ENCODE results near the gene ZNF2.
A peak's percentile ranks its signal among the peaks of the same experiment; 100 is the strongest.
"Not testable (repeated sequence)": the region's sequence is repeated elsewhere in the genome, so short reads cannot be mapped to it uniquely, and the experiment has no call there.

Gene ZNF2

GRCh38 chr2:95192956-95193355 lies 27.3 kb downstream of the ZNF2 start:
- not testable (repeated sequence) for H3K4me3 ChIP-seq (ENCODE audit: low read length); DNase-seq (ENCODE audit: low read depth, low spot score)

- H3K4me3 ChIP-seq (ENCODE audit: low read length) = no peak overlapping the region
- peak; percentile 63 for DNase-seq (ENCODE audit: low read depth, low spot score)
These were observed 38.3 kb downstream of the ZNF2 start for GRCh38 chr2:95203911-95204310.

DNA sequence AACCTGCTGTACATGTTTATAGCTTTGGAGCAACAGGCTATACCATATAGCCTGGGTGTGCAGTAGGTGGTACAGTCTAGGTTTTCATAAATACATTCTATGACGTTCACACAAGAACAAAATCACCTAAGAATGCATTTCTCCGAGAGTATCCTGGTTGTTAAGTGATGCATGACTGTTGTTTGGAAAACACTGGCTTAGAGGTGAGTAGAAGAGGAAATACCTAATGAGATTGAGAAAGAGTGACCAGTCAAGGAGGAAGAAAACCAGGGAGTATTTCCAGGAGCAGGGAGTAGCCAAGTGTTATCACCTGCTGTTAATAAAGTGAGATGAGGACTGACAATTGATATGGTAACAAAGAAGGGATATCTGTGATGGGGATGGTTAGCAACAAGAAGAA lies 38.8 kb downstream of the ZNF2 start:
- H3K4me3 ChIP-seq (ENCODE audit: low read length) = no peak overlapping the region
- no peak for DNase-seq (ENCODE audit: low read depth, low spot score)

- no peak overlapping the region for H3K4me3 ChIP-seq (ENCODE audit: low read length)
- no peak for DNase-seq (ENCODE audit: low read depth, low spot score)
These were observed 40.5 kb downstream of the ZNF2 start for GRCh38 chr2:95206096-95206495.

DNA sequence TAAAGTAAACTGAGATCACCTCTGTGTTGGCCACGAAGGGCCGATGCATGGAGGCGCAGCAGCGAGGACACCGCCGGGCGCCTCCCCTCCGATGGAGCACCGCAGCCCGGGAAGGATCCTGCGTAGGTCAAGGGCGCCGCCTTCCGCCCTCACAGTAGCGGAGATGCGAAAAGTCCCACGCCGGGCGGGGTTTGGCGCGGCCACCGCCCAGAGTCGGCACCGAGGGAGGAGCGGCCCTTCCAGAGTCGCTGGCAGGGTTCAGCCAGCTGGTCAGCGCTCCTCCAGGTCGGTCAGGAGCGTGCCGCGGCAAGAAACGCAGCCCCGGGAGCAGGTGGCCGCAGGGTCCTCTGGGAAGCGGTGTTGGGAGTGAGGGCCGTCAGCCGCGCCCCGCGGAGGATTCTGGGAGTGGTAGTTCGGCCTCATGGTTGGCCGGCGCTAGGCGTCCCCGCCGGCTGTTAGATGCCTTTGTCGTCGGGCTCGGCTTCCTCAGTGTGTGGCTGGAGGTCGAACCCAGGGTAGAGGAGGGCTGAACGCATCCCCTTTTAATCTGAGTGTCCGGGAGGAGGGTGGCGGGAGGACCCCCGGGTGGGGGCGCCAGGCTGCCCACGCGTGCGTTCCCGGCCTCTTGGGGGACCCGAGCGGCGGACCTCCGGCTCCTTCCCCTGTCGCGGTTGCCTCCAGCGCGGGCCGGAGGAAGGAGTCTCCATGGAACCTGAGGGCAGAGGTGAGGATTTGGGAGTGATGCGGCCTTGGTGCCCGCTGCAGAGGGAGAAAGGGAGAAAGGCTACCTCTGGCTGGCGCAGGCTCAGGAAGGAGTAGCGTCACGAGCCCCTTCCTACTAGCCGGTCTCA lies 41.7 kb downstream of the ZNF2 start, which contains the start of gene ZNF892:
Gene ZNF892 (plus strand): TSS at position 411 of the 851 bp plus-strand sequence. CDS start 295 bp downstream, at position 706.
- H3K4me3 ChIP-seq (ENCODE audit: low read length) = peak within 1 kb of the TSS; percentile 73
- peak; percentile 72 for DNase-seq (ENCODE audit: low read depth, low spot score)

GRCh38 chr2:95208106-95208505 lies 42.5 kb downstream of the ZNF2 start:
- peak overlapping the region; percentile 73 for H3K4me3 ChIP-seq (ENCODE audit: low read length)
- no peak for DNase-seq (ENCODE audit: low read depth, low spot score)

GRCh38 chr2:95215018-95215612 lies 49.5 kb downstream of the ZNF2 start:
- H3K4me3 ChIP-seq (ENCODE audit: low read length) = no peak overlapping the region
- DNase-seq (ENCODE audit: low read depth, low spot score) = no peak

- H3K4me3 ChIP-seq (ENCODE audit: low read length) = no peak overlapping the region
- DNase-seq (ENCODE audit: low read depth, low spot score) = no peak
These were observed 54.8 kb downstream of the ZNF2 start for GRCh38 chr2:95220449-95220848.

DNA sequence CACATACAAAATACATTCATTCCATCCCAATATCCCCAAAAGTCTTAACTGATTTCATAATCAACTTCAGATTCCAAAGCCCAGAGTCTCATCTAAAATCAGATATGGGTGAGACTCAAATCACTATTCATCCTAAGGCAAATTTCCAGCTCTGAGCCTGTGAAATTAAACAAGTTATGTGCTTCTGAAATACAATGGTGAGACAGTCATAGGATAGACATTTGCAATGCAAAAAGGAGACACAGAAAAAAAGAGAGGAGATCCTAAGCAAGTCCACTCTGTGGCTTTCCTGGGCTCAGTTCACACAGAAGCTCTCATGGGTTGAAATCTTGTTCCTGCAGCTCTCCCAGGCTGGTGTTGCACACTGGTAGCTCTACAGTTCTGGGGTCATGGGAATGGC lies 60.0 kb downstream of the ZNF2 start:
- no peak for DNase-seq (ENCODE audit: low read depth, low spot score)
- no peak overlapping the region for H3K4me3 ChIP-seq (ENCODE audit: low read length)

DNA sequence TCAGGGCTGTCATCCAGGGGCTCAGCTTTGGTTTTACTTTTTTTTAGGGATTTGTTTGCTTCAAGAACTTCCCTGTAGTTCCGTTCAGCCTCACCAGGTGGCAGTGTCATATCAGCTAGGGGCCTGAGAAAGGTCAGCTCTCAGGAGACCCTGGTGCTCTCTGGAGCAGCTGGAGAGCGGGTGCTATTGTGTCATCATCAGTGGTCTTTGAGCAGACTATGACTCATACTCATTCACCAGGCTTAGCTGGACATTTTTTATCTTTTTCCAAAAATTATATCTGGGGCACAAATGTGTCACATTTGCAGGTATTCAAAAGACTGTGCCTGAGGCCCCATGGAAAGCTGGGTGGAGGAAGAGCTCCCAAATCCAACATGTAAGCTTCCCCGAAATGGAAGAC lies 66.1 kb downstream of the ZNF2 start:
- DNase-seq (ENCODE audit: low read depth, low spot score) = peak; percentile 67
- H3K4me3 ChIP-seq (ENCODE audit: low read length) = no peak overlapping the region

DNA sequence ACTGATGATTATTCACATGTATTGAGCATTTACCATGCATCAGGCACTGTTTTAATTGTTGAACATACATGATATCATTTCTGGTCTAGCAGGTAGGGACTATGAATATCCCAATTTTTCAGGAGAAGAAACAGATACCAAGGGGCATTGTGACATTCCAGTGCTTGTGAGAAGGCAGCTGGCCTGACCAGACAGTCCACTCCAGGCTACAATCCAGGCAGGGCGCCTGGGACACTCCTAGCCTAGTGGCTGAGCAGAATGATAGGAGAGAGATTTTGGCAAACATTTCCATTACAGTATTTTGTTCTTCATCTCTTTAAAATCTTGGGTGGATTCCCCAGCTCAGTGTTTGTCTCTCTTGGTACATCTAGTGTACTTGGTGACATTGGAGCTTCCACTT lies 66.6 kb downstream of the ZNF2 start:
- H3K4me3 ChIP-seq (ENCODE audit: low read length) = no peak overlapping the region
- no peak for DNase-seq (ENCODE audit: low read depth, low spot score)
